ENCODE results near the gene STIP1. TPM values are rescaled to one million over a fixed set of nuclear protein-coding genes. Genes with fewer than 3 reads are reported as not detected.

The STIP1 gene
- total RNA-seq, 1 experiment from 2014 or later: 338 TPM

- H3K4me1 ChIP-seq (ENCODE audit: insufficient read depth, low read length): no peaks in the 10 kb centered on the region
- peaks cover 7% of the 10 kb centered on the region in 2 experiments for H3K4me1 Mint-ChIP-seq
Observed at GRCh38 chr11:64208796-64209562, 23.0 kb downstream of the STIP1 start.

More at GRCh38 chr11:64208796-64209562, 23.0 kb downstream of the STIP1 start:
- H3K79me2 ChIP-seq (ENCODE audit: insufficient read depth, low read length): no peaks in the 10 kb centered on the region
- no peak overlapping the region for H4K8ac ChIP-seq (replicated peaks; ENCODE audit: insufficient read length, low read depth, low read length)
- no peak for TF ChIP-seq CTCF (conservative IDR thresholded peaks at IDR 0.05)
- H3K9me3 ChIP-seq (ENCODE audit: control insufficient read depth, low read depth, low read length): no peaks in the 10 kb centered on the region
- Mint-ChIP-seq H3K9me3 (no peaks in the 10 kb centered on the region; a peak in 1 of 5 replicates), H3K27ac (peak overlapping the region; percentile 77 to 92 (median 82); a peak in 6 of 7 replicates), H3K27me3 (ENCODE audit: low read depth) (no peaks in the 10 kb centered on the region), H3K4me3 (no peak overlapping the region; a peak in 1 of 5 replicates), H3K36me3 (ENCODE audit: insufficient read depth in 1 of 3, low read depth in 3 of 3) (peaks cover 11 to 53% (median 42%) of the 10 kb centered on the region in 3 experiments)
- no peak overlapping the region for H3K9ac ChIP-seq (ENCODE audit: extremely low read depth, insufficient read length, low read length)
- H3K27ac ChIP-seq (ENCODE audit: insufficient read length, low read depth, low read length): no peak overlapping the region
- H3K4me2 ChIP-seq (ENCODE audit: insufficient read depth, insufficient read length, low read length): no peak overlapping the region
- no peak overlapping the region for H2AFZ ChIP-seq (ENCODE audit: low read length)
- H4K91ac ChIP-seq (ENCODE audit: insufficient read length, low read depth, low read length): no peak overlapping the region
- no peak overlapping the region for H2BK5ac ChIP-seq (ENCODE audit: insufficient read length, low read length)
- H2BK20ac ChIP-seq (ENCODE audit: low read depth, low read length, poor library complexity, severe bottlenecking): no peak overlapping the region
- H3K79me1 ChIP-seq (ENCODE audit: insufficient read depth, low read depth, low read length, poor library complexity, severe bottlenecking): no peaks in the 10 kb centered on the region
- no peak overlapping the region for H2BK120ac ChIP-seq (ENCODE audit: low read depth, low read length, poor library complexity, severe bottlenecking)
- no peak overlapping the region for H3K56ac ChIP-seq (ENCODE audit: insufficient read length, low read depth, low read length)
- no peak overlapping the region for H2BK15ac ChIP-seq (ENCODE audit: low read depth, low read length)
- WGBS (ENCODE audit: extremely low coverage, insufficient read length, low lambda C conversion rate): no CpG with 5 or more reads among the region's 18 CpGs
- DNase-seq: no peak
- no peaks in the 10 kb centered on the region for H4K20me1 ChIP-seq (ENCODE audit: control insufficient read depth, insufficient read depth, insufficient read length)
- H2BK12ac ChIP-seq (ENCODE audit: insufficient read length, low read depth, low read length): no peak overlapping the region
- H3K18ac ChIP-seq (ENCODE audit: insufficient read length, low read depth, low read length): no peak overlapping the region
- H3K4ac ChIP-seq (ENCODE audit: low read depth, low read length): no peak overlapping the region
- H2AK5ac ChIP-seq (ENCODE audit: insufficient read length, low read length): no peak overlapping the region
- H3K14ac ChIP-seq (ENCODE audit: insufficient read depth, low read length): no peak overlapping the region
- no peak overlapping the region for H4K5ac ChIP-seq (ENCODE audit: insufficient read length, low read depth, low read length)
- H3T11ph ChIP-seq (ENCODE audit: low read length): no peak overlapping the region
- H3K23ac ChIP-seq (ENCODE audit: insufficient read length, low read depth, low read length): no peak overlapping the region
- no peaks in the 10 kb centered on the region for H3K27me3 ChIP-seq (ENCODE audit: insufficient read depth, low read length)
- no peaks in the 10 kb centered on the region for H3K23me2 ChIP-seq (ENCODE audit: insufficient read length, low read depth, low read length, poor library complexity, severe bottlenecking)

All from H9 (cell line).